HCT116 (cell line): ENCODE measurements around the gene TRAF3IP1. TPM values are rescaled to one million over a fixed set of nuclear protein-coding genes. Genes with fewer than 3 reads are reported as not detected.

Experiments used
- ATAC-seq: fragments of 200-7000 bp; cut with Tn5 transposase; 2 replicates; pipeline ENCODE4 v1.9.1; 2020; ENCODE audit warnings: mild to moderate bottlenecking, moderate library complexity
- BruUV-seq: library from RNA; stranded (reverse); fragments of 400-500 nt; replicated peaks from 2 replicates; lab custom pipeline; 2021; lab: Mats Ljungman, UMichigan
- CTCF ChIA-PET: fragments of 300-600 bp; sonication (Branson Sonifier 250); formaldehyde crosslinking; loops from one replicate; lab custom pipeline; 2021; ENCODE audit warnings: antibody characterized with exemption; lab: Charles Lee
- POLR2A ChIA-PET: fragments of 300-600, 350-600 bp; sonication (Branson Sonifier 250); formaldehyde crosslinking; loops from one replicate; lab custom pipeline; 2021; ENCODE audit warnings: antibody characterized with exemption; lab: Charles Lee
- RAD21 ChIA-PET, 2 experiments: fragments of 300-600 bp; sonication (Branson Sonifier 250); formaldehyde crosslinking; loops; one replicate each; lab custom pipeline; 2023; ENCODE audit warnings: low total read pairs in 2 of 2; ENCODE audit not compliant: uncharacterized antibody in 2 of 2, unreplicated experiment in 2 of 2, low non-redundant PET in 1 of 2; lab: Charles Lee
- DNase-seq: peaks from one replicate; pipeline ENCODE4 v3.0.0-alpha.2; 2010; ENCODE audit warnings: low read depth, low spot score
- H2AFZ ChIP-seq: fragments of 200-600 bp; shearing (Covaris generic), sonication (generic); 2 replicates; pipeline ENCODE4 v1.6.1; 2017; ENCODE audit warnings: low read depth, mixed run types, mixed read lengths, antibody characterized with exemption, low read length; ENCODE audit not compliant: poor library complexity, severe bottlenecking
- H3K27ac ChIP-seq: 2 replicates; pipeline ENCODE4 v1.5.1; 2012; ENCODE audit warnings: low read depth, low read length
- H3K27me3 ChIP-seq: fragments of 200-600 bp; sonication (generic); 2 replicates; pipeline ENCODE4 v1.6.1; 2016; ENCODE audit warnings: mixed run types, low read length, mixed read lengths; ENCODE audit not compliant: insufficient read depth
- H3K36me3 ChIP-seq, 2 experiments: fragments of 200-500 bp in 1 of 2; fragments of 200-600 bp in 1 of 2; sonication (Bioruptor generic) in 1 of 2; sonication (generic) in 1 of 2; 2 replicates each; pipeline versions ENCODE4 v1.5.1 to v1.6.1; 2014 to 2016; ENCODE audit warnings: low read length in 2 of 2, inconsistent platforms in 1 of 2, mixed read lengths in 1 of 2, mixed run types in 1 of 2; ENCODE audit not compliant: insufficient read depth in 2 of 2, control insufficient read depth in 1 of 2
- H3K4me1 ChIP-seq, 2 experiments: fragments of 200-600 bp in 1 of 2; sonication (generic) in 1 of 2; 2 replicates each; pipeline versions ENCODE4 v1.5.1 to v1.6.1; 2012 to 2017; ENCODE audit warnings: low read length in 2 of 2, inconsistent platforms in 1 of 2, mild to moderate bottlenecking in 1 of 2, mixed read lengths in 1 of 2, mixed run types in 1 of 2, moderate library complexity in 1 of 2; ENCODE audit not compliant: insufficient read depth in 2 of 2, control insufficient read depth in 1 of 2
- H3K4me2 ChIP-seq: fragments of 200-600 bp; sonication (generic); 2 replicates; pipeline ENCODE4 v1.6.1; 2017; ENCODE audit warnings: mixed run types, low read length, mixed read lengths
- H3K4me3 ChIP-seq, 2 experiments: fragments of 200-600 bp in 1 of 2; sonication (generic) in 1 of 2; replicated peaks in 1 of 2; 2 replicates each; pipeline ENCODE4 v1.5.1; 2011 to 2016; ENCODE audit warnings: low read length in 2 of 2, control low read depth in 1 of 2, low read depth in 1 of 2, mild to moderate bottlenecking in 1 of 2, mixed read lengths in 1 of 2, mixed run types in 1 of 2
- H3K79me2 ChIP-seq: fragments of 200-600 bp; sonication (generic); 2 replicates; pipeline ENCODE4 v1.6.1; 2017; ENCODE audit warnings: mild to moderate bottlenecking, mixed run types, low read length, moderate library complexity, mixed read lengths; ENCODE audit not compliant: insufficient read depth
- H3K9ac ChIP-seq: fragments of 200-600 bp; sonication (generic); 2 replicates; pipeline ENCODE4 v1.6.1; 2016; ENCODE audit warnings: low read length, mixed read lengths
- H3K9me2 ChIP-seq: fragments of 200-600 bp; sonication (generic), shearing (Covaris generic); 2 replicates; pipeline ENCODE4 v1.6.1; 2017; ENCODE audit warnings: mixed run types, mild to moderate bottlenecking, moderate library complexity; ENCODE audit not compliant: insufficient read depth
- H3K9me3 ChIP-seq, 2 experiments: fragments of 200-500 bp in 1 of 2; fragments of 200-600 bp in 1 of 2; sonication (Bioruptor generic) in 1 of 2; sonication (generic) in 1 of 2; 2 replicates each; pipeline ENCODE4 v1.6.1; 2014 to 2017; ENCODE audit warnings: low read length in 2 of 2, mixed read lengths in 2 of 2, inconsistent platforms in 1 of 2, low read depth in 1 of 2, mild to moderate bottlenecking in 1 of 2, mixed run types in 1 of 2, moderate library complexity in 1 of 2; ENCODE audit not compliant: control insufficient read depth in 1 of 2, insufficient read depth in 1 of 2
- H4K20me1 ChIP-seq: fragments of 200-600 bp; sonication (generic), shearing (Covaris generic); 2 replicates; pipeline ENCODE4 v1.6.1; 2017; ENCODE audit warnings: mixed run types, mild to moderate bottlenecking, moderate library complexity; ENCODE audit not compliant: insufficient read depth
- CBX3 ChIP-seq: IDR thresholded peaks from 2 replicates; pipeline ENCODE4 v1.6.1; 2012; ENCODE audit warnings: low read depth
- CEBPB ChIP-seq: IDR thresholded peaks from 2 replicates; pipeline ENCODE4 v1.6.1; 2012; ENCODE audit warnings: low read depth
- EGR1 ChIP-seq: IDR thresholded peaks from 2 replicates; pipeline ENCODE4 v1.6.1; 2012; ENCODE audit warnings: low read depth
- EZH2phosphoT487 ChIP-seq: fragments of 200-600 bp; IDR thresholded peaks from 2 replicates; pipeline ENCODE4 v1.6.1; 2018; ENCODE audit warnings: antibody characterized with exemption, borderline replicate concordance
- JUND ChIP-seq: IDR thresholded peaks from 2 replicates; pipeline ENCODE4 v1.6.1; 2012
- POLR2A ChIP-seq: IDR thresholded peaks from 2 replicates; pipeline ENCODE4 v1.7.0; 2011; ENCODE audit warnings: borderline replicate concordance; ENCODE audit not compliant: insufficient read depth, insufficient read length; ENCODE audit errors: extremely low read depth
- POLR2AphosphoS5 ChIP-seq: IDR thresholded peaks from 2 replicates; pipeline ENCODE4 v1.6.1; 2011; ENCODE audit warnings: mild to moderate bottlenecking, low read depth, low read length, moderate library complexity
- RAD21 ChIP-seq: IDR thresholded peaks from 2 replicates; pipeline ENCODE4 v1.6.1; 2012; ENCODE audit warnings: low read depth, mild to moderate bottlenecking
- SRF ChIP-seq: IDR thresholded peaks from 2 replicates; pipeline ENCODE4 v1.6.1; 2012; ENCODE audit warnings: low read depth
- TCF7L2 ChIP-seq: IDR thresholded peaks from 2 replicates; pipeline ENCODE4 v1.7.0; 2011; ENCODE audit warnings: borderline replicate concordance, inconsistent platforms; ENCODE audit not compliant: insufficient read depth, insufficient read length; ENCODE audit errors: extremely low read depth
- YY1 ChIP-seq: IDR thresholded peaks from 2 replicates; pipeline ENCODE4 v1.6.1; 2011; ENCODE audit warnings: low read length, low read depth, moderate library complexity, mild to moderate bottlenecking; ENCODE audit not compliant: insufficient replicate concordance; ENCODE audit errors: extremely low read depth
- ZNF274 ChIP-seq: fragments of 200-500 bp; sonication (Bioruptor generic); IDR thresholded peaks from 2 replicates; pipeline ENCODE4 v1.6.1; 2014; ENCODE audit warnings: mild to moderate bottlenecking, low read depth, low read length, inconsistent platforms
- intact Hi-C: fragments of 100-400 bp; cut with micrococcal nuclease; formaldehyde crosslinking; loops from 2 replicates; pipeline ENCODE4 v1.10.0; 2022
- total RNA-seq: library from RNA; stranded (reverse); gene quantifications from one replicate; pipeline ENCODE4 v1.2.1, GENCODE V29; 2021; ENCODE audit not compliant: unreplicated experiment
- TF ChIP-seq, protein P1 (sequence below): IDR thresholded peaks from 2 replicates; pipeline ENCODE4 v1.6.1; 2011; ENCODE audit warnings: mild to moderate bottlenecking, low read length, moderate library complexity; ENCODE audit not compliant: insufficient replicate concordance; ENCODE audit errors: extremely low read depth
- TF ChIP-seq, protein P2 (sequence below): IDR thresholded peaks from 2 replicates; pipeline ENCODE4 v1.6.1; 2012
- TF ChIP-seq, protein P3 (sequence below), 3 experiments: fragments of 200-600 bp in 1 of 3; sonication (generic) in 1 of 3; IDR thresholded peaks in 2 of 3; conservative IDR thresholded peaks in 1 of 3; 2 replicates each; pipeline ENCODE4 v1.5.1; 2012 to 2017; ENCODE audit warnings: low read depth in 2 of 3, low read length in 2 of 3, antibody characterized with exemption in 1 of 3, borderline replicate concordance in 1 of 3, control low read depth in 1 of 3, mild to moderate bottlenecking in 1 of 3, mixed read lengths in 1 of 3, mixed run types in 1 of 3, moderate library complexity in 1 of 3; ENCODE audit not compliant: insufficient read depth in 1 of 3
- TF ChIP-seq, protein P4 (sequence below): IDR thresholded peaks from 2 replicates; pipeline ENCODE4 v1.6.1; 2012

TRAF3IP1 gene
- total RNA-seq, 1 experiment from 2014 or later: 19.4 TPM

DNA sequence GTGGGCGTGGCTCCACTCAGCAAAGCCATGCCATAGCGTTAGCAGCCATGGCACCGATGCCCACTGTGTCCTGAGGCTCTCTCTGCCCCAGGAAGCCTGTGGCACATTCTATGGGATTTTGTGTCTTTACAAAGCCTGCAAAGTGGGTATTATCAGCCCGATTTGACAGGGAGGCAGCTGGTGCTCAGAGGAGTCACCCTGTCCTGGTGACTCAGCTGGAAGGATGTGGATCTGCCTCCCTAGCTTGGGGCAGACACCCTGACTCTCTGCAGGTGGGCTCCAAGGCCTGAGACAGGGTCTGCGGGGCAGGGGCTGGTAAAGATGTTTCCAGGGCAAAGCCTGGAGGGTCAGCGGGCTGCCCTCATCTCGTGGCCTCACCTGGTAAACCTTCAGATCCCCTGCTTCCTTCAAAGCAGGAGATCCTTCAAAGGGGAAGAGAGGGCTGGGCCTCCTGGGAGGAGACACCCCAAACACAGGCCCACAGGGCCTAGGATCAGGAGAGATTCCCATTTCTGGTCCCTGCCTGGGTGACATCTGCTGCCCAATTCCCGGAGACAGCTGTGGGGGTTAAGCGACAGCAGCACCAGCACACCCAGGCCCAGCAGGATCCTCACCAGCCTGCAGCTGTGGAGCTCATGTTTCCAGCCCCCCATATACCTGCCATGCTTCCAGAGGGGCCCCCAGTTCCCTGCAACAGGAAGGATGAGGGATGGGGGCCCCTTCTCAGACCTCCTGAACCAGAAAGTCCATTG, 103.4 kb downstream of the TRAF3IP1 start:
- BruUV-seq: no TSS peak
- Histone ChIP-seq H4K20me1 (no peaks in the 10 kb centered on the region), H3K27ac (no peak overlapping the region), H3K79me2 (peaks cover 18% of the 10 kb centered on the region), H3K27me3 (no peaks in the 10 kb centered on the region), H3K9ac (no peak overlapping the region), H3K4me3 (no peak overlapping the region), H3K9me2 (no peaks in the 10 kb centered on the region), H3K9me3 (no peaks in the 10 kb centered on the region), H3K4me2 (no peak overlapping the region), H3K4me1 (peaks cover 17 to 20% of the 10 kb centered on the region in 2 experiments), H2AFZ (no peak overlapping the region), H3K36me3 (no peaks in the 10 kb centered on the region)
- ChIA-PET POLR2A (no interaction called here), RAD21 (no interaction called here), CTCF (no interaction called here)
- DNase-seq (no peak), ATAC-seq (no peak)
- intact Hi-C loops: no loop called here
- TF ChIP-seq ZNF274 (no peak), POLR2AphosphoS5 (no peak), RAD21 (no peak), JUND (no peak), TCF7L2 (no peak), EGR1 (no peak), EZH2phosphoT487 (no peak), CBX3 (no peak), CEBPB (no peak), SRF (no peak), POLR2A (no peak), YY1 (no peak)
- TF ChIP-seq, protein P1, sequence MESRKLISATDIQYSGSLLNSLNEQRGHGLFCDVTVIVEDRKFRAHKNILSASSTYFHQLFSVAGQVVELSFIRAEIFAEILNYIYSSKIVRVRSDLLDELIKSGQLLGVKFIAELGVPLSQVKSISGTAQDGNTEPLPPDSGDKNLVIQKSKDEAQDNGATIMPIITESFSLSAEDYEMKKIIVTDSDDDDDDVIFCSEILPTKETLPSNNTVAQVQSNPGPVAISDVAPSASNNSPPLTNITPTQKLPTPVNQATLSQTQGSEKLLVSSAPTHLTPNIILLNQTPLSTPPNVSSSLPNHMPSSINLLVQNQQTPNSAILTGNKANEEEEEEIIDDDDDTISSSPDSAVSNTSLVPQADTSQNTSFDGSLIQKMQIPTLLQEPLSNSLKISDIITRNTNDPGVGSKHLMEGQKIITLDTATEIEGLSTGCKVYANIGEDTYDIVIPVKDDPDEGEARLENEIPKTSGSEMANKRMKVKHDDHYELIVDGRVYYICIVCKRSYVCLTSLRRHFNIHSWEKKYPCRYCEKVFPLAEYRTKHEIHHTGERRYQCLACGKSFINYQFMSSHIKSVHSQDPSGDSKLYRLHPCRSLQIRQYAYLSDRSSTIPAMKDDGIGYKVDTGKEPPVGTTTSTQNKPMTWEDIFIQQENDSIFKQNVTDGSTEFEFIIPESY: no peak
- TF ChIP-seq, protein P2, sequence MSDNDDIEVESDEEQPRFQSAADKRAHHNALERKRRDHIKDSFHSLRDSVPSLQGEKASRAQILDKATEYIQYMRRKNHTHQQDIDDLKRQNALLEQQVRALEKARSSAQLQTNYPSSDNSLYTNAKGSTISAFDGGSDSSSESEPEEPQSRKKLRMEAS: no peak
- TF ChIP-seq, protein P3, sequence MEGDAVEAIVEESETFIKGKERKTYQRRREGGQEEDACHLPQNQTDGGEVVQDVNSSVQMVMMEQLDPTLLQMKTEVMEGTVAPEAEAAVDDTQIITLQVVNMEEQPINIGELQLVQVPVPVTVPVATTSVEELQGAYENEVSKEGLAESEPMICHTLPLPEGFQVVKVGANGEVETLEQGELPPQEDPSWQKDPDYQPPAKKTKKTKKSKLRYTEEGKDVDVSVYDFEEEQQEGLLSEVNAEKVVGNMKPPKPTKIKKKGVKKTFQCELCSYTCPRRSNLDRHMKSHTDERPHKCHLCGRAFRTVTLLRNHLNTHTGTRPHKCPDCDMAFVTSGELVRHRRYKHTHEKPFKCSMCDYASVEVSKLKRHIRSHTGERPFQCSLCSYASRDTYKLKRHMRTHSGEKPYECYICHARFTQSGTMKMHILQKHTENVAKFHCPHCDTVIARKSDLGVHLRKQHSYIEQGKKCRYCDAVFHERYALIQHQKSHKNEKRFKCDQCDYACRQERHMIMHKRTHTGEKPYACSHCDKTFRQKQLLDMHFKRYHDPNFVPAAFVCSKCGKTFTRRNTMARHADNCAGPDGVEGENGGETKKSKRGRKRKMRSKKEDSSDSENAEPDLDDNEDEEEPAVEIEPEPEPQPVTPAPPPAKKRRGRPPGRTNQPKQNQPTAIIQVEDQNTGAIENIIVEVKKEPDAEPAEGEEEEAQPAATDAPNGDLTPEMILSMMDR (IDR thresholded peaks at IDR 0.05 in 2 of 3, conservative IDR thresholded peaks at IDR 0.05 in 1 of 3; ENCODE audit: borderline replicate concordance in 1 of 3, insufficient read depth in 1 of 3, low read depth in 2 of 3, low read length in 2 of 3): no peak
- TF ChIP-seq, protein P4, sequence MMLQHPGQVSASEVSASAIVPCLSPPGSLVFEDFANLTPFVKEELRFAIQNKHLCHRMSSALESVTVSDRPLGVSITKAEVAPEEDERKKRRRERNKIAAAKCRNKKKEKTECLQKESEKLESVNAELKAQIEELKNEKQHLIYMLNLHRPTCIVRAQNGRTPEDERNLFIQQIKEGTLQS: no peak
